SK-N-SH (cell line): Measurements from ENCODE around the gene ANK3. TPM values are rescaled to one million over a fixed set of nuclear protein-coding genes. Genes with fewer than 3 reads are reported as not detected.
A peak's percentile ranks its signal among the peaks of the same experiment; 100 is the strongest.

Source experiments
- CTCF ChIA-PET: fragments of 300-600, 350-600 bp; formaldehyde crosslinking; extraction: SDS; loops from one replicate; lab custom pipeline; 2021; lab: Yijun Ruan, JAX
- POLR2A ChIA-PET: fragments of 350-600 bp; sonication (Branson Sonifier 250); formaldehyde crosslinking; extraction: SDS; loops from one replicate; lab custom pipeline; 2020; ENCODE audit warnings: antibody characterized with exemption, inconsistent platforms; lab: Yijun Ruan, JAX
- DNase-seq: peaks from one replicate; pipeline ENCODE4 v3.0.0; 2012
- H2AFZ ChIP-seq: fragments of 200-600 bp; sonication (generic); 2 replicates; pipeline ENCODE4 v1.8.1; 2016; ENCODE audit warnings: antibody characterized with exemption, mild to moderate bottlenecking, low read depth
- H3F3A ChIP-seq: fragments of 200-600 bp; sonication (generic); replicated peaks from 2 replicates; pipeline ENCODE3; 2016; ENCODE audit warnings: antibody characterized with exemption, mild to moderate bottlenecking; ENCODE audit not compliant: insufficient read depth
- H3K27ac ChIP-seq, 2 experiments: fragments of 200-500 bp in 1 of 2; fragments of 200-600 bp in 1 of 2; sonication (Bioruptor generic) in 1 of 2; sonication (generic), shearing (Covaris generic) in 1 of 2; 2 replicates each; pipeline versions ENCODE4 v1.5.1 to v1.6.1; 2014 to 2016; ENCODE audit warnings: low read depth in 2 of 2, inconsistent platforms in 1 of 2, low read length in 1 of 2, mild to moderate bottlenecking in 1 of 2, mixed read lengths in 1 of 2
- H3K27me3 ChIP-seq: fragments of 200-600 bp; sonication (generic), shearing (Covaris generic); 2 replicates; pipeline ENCODE4 v1.6.1; 2016; ENCODE audit warnings: mixed run types; ENCODE audit not compliant: insufficient read depth
- H3K36me3 ChIP-seq, 2 experiments: fragments of 200-500 bp in 1 of 2; fragments of 200-600 bp in 1 of 2; sonication (Bioruptor generic) in 1 of 2; sonication (generic) in 1 of 2; replicated peaks in 1 of 2; 2 replicates each; pipeline versions ENCODE3 to v1.5.1; 2014 to 2016; ENCODE audit warnings: low read length in 1 of 2, mild to moderate bottlenecking in 1 of 2; ENCODE audit not compliant: insufficient read depth in 2 of 2, control insufficient read depth in 1 of 2
- H3K4me1 ChIP-seq, 2 experiments: fragments of 200-500 bp in 1 of 2; fragments of 200-600 bp in 1 of 2; sonication (Bioruptor generic) in 1 of 2; sonication (generic), shearing (Covaris generic) in 1 of 2; 2 replicates each; pipeline versions ENCODE4 v1.5.1 to v1.6.1; 2014 to 2016; ENCODE audit warnings: low read depth in 1 of 2, low read length in 1 of 2, mixed run types in 1 of 2; ENCODE audit not compliant: insufficient read depth in 2 of 2, control insufficient read depth in 1 of 2
- H3K4me2 ChIP-seq: fragments of 200-600 bp; sonication (generic), shearing (Covaris generic); 2 replicates; pipeline ENCODE4 v1.6.1; 2017; ENCODE audit warnings: mixed run types
- H3K4me3 ChIP-seq, 2 experiments: fragments of 200-500 bp in 1 of 2; fragments of 200-600 bp in 1 of 2; sonication (Bioruptor generic) in 1 of 2; sonication (generic), shearing (Covaris generic) in 1 of 2; 2 replicates each; pipeline versions ENCODE4 v1.5.1 to v1.8.1; 2014 to 2016; ENCODE audit warnings: low read depth in 2 of 2, inconsistent platforms in 1 of 2, low read length in 1 of 2, mild to moderate bottlenecking in 1 of 2, mixed read lengths in 1 of 2, moderate library complexity in 1 of 2
- H3K79me2 ChIP-seq: fragments of 200-600 bp; sonication (generic); 2 replicates; pipeline ENCODE4 v1.8.1; 2017; ENCODE audit warnings: mild to moderate bottlenecking; ENCODE audit not compliant: insufficient read depth
- H3K9ac ChIP-seq: fragments of 200-600 bp; sonication (generic); 2 replicates; pipeline ENCODE4 v1.6.1; 2017; ENCODE audit warnings: mixed run types
- H3K9me2 ChIP-seq: fragments of 200-600 bp; sonication (generic); 2 replicates; pipeline ENCODE4 v1.6.1; 2017; ENCODE audit warnings: mixed run types
- H3K9me3 ChIP-seq: fragments of 200-600 bp; sonication (generic); 2 replicates; pipeline ENCODE4 v1.6.1; 2017; ENCODE audit warnings: mixed run types, mild to moderate bottlenecking, moderate library complexity
- H4K20me1 ChIP-seq: fragments of 200-600 bp; sonication (generic); 2 replicates; pipeline ENCODE4 v1.6.1; 2017; ENCODE audit warnings: mild to moderate bottlenecking, mixed run types; ENCODE audit not compliant: insufficient read depth
- ELF1 ChIP-seq: IDR thresholded peaks from 2 replicates; pipeline ENCODE4 v1.4.0; 2012
- EZH2phosphoT487 ChIP-seq: fragments of 200-600 bp; sonication (generic); IDR thresholded peaks from 2 replicates; pipeline ENCODE4 v1.6.1; 2017; ENCODE audit warnings: low read depth, mixed run types, mild to moderate bottlenecking, antibody characterized with exemption, moderate library complexity, borderline replicate concordance
- FOSL2 ChIP-seq: IDR thresholded peaks from 2 replicates; pipeline ENCODE4 v1.4.0; 2012; ENCODE audit warnings: low read depth, mild to moderate bottlenecking, moderate library complexity, borderline replicate concordance
- FOXM1 ChIP-seq: IDR thresholded peaks from 2 replicates; pipeline ENCODE4 v1.4.0; 2012; ENCODE audit warnings: low read depth, mild to moderate bottlenecking
- GATA2 ChIP-seq: sonication (generic); formaldehyde crosslinking; IDR thresholded peaks from 2 replicates; pipeline ENCODE4 v1.5.0; 2020; ENCODE audit warnings: mild to moderate bottlenecking, missing genetic modification reagents
- MXI1 ChIP-seq: IDR thresholded peaks from 2 replicates; pipeline ENCODE4 v1.6.1; 2012; ENCODE audit warnings: mild to moderate bottlenecking, low read depth, low read length, improper control_type of control experiment
- NFIC ChIP-seq: IDR thresholded peaks from 2 replicates; pipeline ENCODE4 v1.4.0; 2012; ENCODE audit warnings: borderline replicate concordance
- RXRA ChIP-seq: IDR thresholded peaks from 2 replicates; pipeline ENCODE4 v1.4.0; 2012; ENCODE audit warnings: low read depth, mild to moderate bottlenecking, borderline replicate concordance
- SIN3A ChIP-seq: IDR thresholded peaks from 2 replicates; pipeline ENCODE4 v1.6.1; 2012; ENCODE audit warnings: low read depth, mild to moderate bottlenecking, low read length, moderate library complexity, borderline replicate concordance
- SMC3 ChIP-seq: IDR thresholded peaks from 2 replicates; pipeline ENCODE4 v1.6.1; 2012; ENCODE audit warnings: low read depth, low read length, improper control_type of control experiment
- TAF1 ChIP-seq: IDR thresholded peaks from 2 replicates; pipeline ENCODE4 v1.6.1; 2012; ENCODE audit warnings: low read depth, mild to moderate bottlenecking, low read length, moderate library complexity, borderline replicate concordance
- TCF12 ChIP-seq: IDR thresholded peaks from 2 replicates; pipeline ENCODE4 v1.4.0; 2012
- WGBS: methylation state at CpG from one replicate; pipeline ENCODE4 v1.1.6; 2017; ENCODE audit warnings: low lambda C conversion rate; 5-methylcytosine and 5-hydroxymethylcytosine counted together
- polyA plus RNA-seq, 3 experiments: library from polyadenylated mRNA; depleted of rRNA; stranded (reverse); fragments of >200 nt; gene quantifications; 2 replicates each; pipeline ENCODE4 v1.2.3, GENCODE V29; 2012
- TF ChIP-seq, protein P1 (sequence below): IDR thresholded peaks from 2 replicates; pipeline ENCODE4 v1.4.0; 2012; ENCODE audit warnings: low read depth
- TF ChIP-seq, protein P2 (sequence below): fragments of 150-350 bp; IDR thresholded peaks from 2 replicates; pipeline ENCODE4 v1.6.1; 2016; ENCODE audit warnings: mild to moderate bottlenecking, low read depth, low read length
- TF ChIP-seq, protein P3 (sequence below): fragments of 150-350 bp; IDR thresholded peaks from 2 replicates; pipeline ENCODE4 v1.6.1; 2017; ENCODE audit warnings: antibody characterized with exemption, low read length, low read depth, borderline replicate concordance
- TF ChIP-seq, protein P4 (sequence below): IDR thresholded peaks from 2 replicates; pipeline ENCODE4; 2012
- TF ChIP-seq, protein P5 (sequence below): fragments of 200-600 bp; sonication (generic); IDR thresholded peaks from 2 replicates; pipeline ENCODE4 v1.6.1; 2017; ENCODE audit warnings: antibody characterized with exemption, mild to moderate bottlenecking, moderate library complexity
- TF ChIP-seq, protein P6 (sequence below): IDR thresholded peaks from 2 replicates; pipeline ENCODE4 v1.4.0; 2012; ENCODE audit warnings: low read depth, borderline replicate concordance

ANK3 gene
- polyA plus RNA-seq, 1 of the 3 experiments (the other 2 are of a cell fraction), result 10.0 TPM

DNA sequence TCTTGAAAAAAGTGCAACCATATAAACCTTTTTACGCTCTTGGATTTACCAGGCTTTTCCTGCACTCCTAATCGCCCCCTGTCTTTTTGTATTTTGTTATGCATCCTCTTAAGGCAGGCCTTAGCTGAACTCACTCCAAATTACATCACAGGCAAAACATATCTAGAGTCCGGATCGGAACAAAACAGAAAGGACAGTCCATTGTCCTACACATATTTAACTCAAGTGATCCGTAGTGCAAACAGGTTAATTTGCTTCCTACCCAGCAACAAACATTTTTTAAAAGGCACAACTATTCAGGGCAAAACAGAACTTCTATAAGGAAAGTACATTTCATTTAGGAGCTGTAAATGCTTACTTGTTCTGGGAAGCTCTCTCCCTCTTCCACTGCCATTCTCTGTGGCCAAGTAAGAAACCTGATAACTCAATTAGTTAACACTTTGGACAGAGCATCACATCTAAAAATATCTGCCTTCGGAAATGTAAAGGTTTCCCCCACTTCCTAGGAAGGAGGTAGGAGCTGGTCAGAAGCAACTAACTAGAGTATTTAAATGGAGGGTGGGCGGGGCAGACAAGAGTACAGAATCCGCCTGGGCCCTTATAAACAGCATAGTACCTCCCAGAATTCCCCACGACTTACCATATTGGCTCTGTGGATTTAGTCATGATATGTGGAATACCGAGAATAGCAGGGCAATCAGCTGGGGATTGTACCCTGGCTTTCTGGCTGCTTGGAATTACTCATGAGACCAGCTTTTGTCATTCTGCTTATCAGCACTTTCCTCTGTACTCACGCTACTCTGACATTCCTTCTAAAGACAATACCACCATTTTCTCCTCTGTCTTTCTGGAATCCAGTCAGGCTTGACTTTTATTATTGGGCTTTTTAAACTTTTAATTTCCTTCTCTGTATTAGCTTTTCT, 89.5 kb downstream of the ANK3 start:
- H3K36me3 ChIP-seq, result no peaks in the 10 kb centered on the region
- no peaks in the 10 kb centered on the region for H3K27me3 ChIP-seq
- WGBS, result 81% methylated on average over 11 of the region's 11 CpGs
- no peak overlapping the region for H3K4me2 ChIP-seq
- H3K4me3 ChIP-seq, result no peak overlapping the region
- TF ChIP-seq FOSL2 (no peak), TAF1 (no peak), SMC3 (no peak), ELF1 (no peak)
- TF ChIP-seq, protein P1, sequence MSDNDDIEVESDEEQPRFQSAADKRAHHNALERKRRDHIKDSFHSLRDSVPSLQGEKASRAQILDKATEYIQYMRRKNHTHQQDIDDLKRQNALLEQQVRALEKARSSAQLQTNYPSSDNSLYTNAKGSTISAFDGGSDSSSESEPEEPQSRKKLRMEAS, result no peak
- peaks cover 23% of the 10 kb centered on the region for H3F3A ChIP-seq
- H2AFZ ChIP-seq, result peak overlapping the region; percentile 9; the same call in 1 of the 2 replicates
- no peaks in the 10 kb centered on the region for H3K9me3 ChIP-seq
- H4K20me1 ChIP-seq, result no peaks in the 10 kb centered on the region
- H3K79me2 ChIP-seq, result no peaks in the 10 kb centered on the region
- H3K4me1 ChIP-seq, result peaks cover 6% of the 10 kb centered on the region in 2 experiments; a peak in 2 of 4 replicates
- no peak overlapping the region for H3K9ac ChIP-seq
- peak overlapping the region in 1 of 2 experiments; percentile 26; a peak in 2 of 4 replicates for H3K27ac ChIP-seq
- no peaks in the 10 kb centered on the region for H3K9me2 ChIP-seq
- no peak for DNase-seq
- ChIA-PET CTCF (interaction anchor here (0.9 to 1.8 kb wide), 3 partner anchors 12 to 32 kb away, joined by 3 to 4 read pairs (median 3); no protein-coding TSS in a partner anchor), POLR2A (no interaction called here)

DNA sequence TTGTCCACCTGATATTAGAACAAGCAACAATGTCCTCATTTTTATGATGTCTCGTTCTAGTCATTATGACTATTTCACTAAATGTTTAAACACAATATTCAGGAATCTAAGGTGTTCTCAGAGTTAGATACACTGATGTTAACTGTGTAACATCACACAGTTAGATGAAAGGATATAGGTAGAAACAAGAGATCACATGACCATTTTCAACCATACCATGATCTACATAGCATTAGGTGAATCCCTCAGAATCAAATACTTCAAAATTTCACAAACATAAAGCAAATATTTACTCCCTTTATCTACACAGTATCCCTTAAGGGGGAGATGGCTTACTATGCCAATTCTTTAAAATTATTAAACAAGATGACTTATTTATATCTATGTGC, 90.3 kb downstream of the ANK3 start:
- Histone ChIP-seq H3K4me1 (peaks cover 0 to under 1% of the 10 kb centered on the region in 2 experiments; a peak in 1 of 4 replicates), H3K27me3 (no peaks in the 10 kb centered on the region), H3K4me3 (no peak overlapping the region), H3F3A (peaks cover 17% of the 10 kb centered on the region), H3K4me2 (no peak overlapping the region), H3K9me3 (no peaks in the 10 kb centered on the region), H3K36me3 (no peaks in the 10 kb centered on the region), H3K9ac (no peak overlapping the region), H4K20me1 (no peaks in the 10 kb centered on the region), H3K9me2 (no peaks in the 10 kb centered on the region), H3K79me2 (no peaks in the 10 kb centered on the region), H2AFZ (no peak overlapping the region), H3K27ac (no peak overlapping the region)
- 88% methylated on average over 1 of the region's 1 CpG for WGBS
- no peak for DNase-seq
- CTCF ChIA-PET, result interaction anchor here (0.9 to 1.8 kb wide), 3 partner anchors 11 to 31 kb away, joined by 3 to 4 read pairs (median 3); no protein-coding TSS in a partner anchor
- POLR2A ChIA-PET, result no interaction called here
- TF ChIP-seq SIN3A (no peak), NFIC (no peak), GATA2 (no peak), MXI1 (no peak), RXRA (no peak), EZH2phosphoT487 (no peak), FOXM1 (no peak), TCF12 (no peak)
- TF ChIP-seq, protein P2, sequence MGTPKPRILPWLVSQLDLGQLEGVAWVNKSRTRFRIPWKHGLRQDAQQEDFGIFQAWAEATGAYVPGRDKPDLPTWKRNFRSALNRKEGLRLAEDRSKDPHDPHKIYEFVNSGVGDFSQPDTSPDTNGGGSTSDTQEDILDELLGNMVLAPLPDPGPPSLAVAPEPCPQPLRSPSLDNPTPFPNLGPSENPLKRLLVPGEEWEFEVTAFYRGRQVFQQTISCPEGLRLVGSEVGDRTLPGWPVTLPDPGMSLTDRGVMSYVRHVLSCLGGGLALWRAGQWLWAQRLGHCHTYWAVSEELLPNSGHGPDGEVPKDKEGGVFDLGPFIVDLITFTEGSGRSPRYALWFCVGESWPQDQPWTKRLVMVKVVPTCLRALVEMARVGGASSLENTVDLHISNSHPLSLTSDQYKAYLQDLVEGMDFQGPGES, result no peak
- TF ChIP-seq, protein P3, sequence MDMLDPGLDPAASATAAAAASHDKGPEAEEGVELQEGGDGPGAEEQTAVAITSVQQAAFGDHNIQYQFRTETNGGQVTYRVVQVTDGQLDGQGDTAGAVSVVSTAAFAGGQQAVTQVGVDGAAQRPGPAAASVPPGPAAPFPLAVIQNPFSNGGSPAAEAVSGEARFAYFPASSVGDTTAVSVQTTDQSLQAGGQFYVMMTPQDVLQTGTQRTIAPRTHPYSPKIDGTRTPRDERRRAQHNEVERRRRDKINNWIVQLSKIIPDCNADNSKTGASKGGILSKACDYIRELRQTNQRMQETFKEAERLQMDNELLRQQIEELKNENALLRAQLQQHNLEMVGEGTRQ, result no peak
- TF ChIP-seq, protein P1, result no peak
- TF ChIP-seq, protein P4, sequence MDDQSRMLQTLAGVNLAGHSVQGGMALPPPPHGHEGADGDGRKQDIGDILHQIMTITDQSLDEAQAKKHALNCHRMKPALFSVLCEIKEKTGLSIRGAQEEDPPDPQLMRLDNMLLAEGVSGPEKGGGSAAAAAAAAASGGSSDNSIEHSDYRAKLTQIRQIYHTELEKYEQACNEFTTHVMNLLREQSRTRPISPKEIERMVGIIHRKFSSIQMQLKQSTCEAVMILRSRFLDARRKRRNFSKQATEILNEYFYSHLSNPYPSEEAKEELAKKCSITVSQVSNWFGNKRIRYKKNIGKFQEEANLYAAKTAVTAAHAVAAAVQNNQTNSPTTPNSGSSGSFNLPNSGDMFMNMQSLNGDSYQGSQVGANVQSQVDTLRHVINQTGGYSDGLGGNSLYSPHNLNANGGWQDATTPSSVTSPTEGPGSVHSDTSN, result no peak
- TF ChIP-seq, protein P5, sequence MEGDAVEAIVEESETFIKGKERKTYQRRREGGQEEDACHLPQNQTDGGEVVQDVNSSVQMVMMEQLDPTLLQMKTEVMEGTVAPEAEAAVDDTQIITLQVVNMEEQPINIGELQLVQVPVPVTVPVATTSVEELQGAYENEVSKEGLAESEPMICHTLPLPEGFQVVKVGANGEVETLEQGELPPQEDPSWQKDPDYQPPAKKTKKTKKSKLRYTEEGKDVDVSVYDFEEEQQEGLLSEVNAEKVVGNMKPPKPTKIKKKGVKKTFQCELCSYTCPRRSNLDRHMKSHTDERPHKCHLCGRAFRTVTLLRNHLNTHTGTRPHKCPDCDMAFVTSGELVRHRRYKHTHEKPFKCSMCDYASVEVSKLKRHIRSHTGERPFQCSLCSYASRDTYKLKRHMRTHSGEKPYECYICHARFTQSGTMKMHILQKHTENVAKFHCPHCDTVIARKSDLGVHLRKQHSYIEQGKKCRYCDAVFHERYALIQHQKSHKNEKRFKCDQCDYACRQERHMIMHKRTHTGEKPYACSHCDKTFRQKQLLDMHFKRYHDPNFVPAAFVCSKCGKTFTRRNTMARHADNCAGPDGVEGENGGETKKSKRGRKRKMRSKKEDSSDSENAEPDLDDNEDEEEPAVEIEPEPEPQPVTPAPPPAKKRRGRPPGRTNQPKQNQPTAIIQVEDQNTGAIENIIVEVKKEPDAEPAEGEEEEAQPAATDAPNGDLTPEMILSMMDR, result no peak
- TF ChIP-seq, protein P6, sequence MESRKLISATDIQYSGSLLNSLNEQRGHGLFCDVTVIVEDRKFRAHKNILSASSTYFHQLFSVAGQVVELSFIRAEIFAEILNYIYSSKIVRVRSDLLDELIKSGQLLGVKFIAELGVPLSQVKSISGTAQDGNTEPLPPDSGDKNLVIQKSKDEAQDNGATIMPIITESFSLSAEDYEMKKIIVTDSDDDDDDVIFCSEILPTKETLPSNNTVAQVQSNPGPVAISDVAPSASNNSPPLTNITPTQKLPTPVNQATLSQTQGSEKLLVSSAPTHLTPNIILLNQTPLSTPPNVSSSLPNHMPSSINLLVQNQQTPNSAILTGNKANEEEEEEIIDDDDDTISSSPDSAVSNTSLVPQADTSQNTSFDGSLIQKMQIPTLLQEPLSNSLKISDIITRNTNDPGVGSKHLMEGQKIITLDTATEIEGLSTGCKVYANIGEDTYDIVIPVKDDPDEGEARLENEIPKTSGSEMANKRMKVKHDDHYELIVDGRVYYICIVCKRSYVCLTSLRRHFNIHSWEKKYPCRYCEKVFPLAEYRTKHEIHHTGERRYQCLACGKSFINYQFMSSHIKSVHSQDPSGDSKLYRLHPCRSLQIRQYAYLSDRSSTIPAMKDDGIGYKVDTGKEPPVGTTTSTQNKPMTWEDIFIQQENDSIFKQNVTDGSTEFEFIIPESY, result no peak
